IMR-90 (cell line): ENCODE measurements around the gene PLLP. TPM values are rescaled to one million over a fixed set of nuclear protein-coding genes. Genes with fewer than 3 reads are reported as not detected.
A peak's percentile ranks its signal among the peaks of the same experiment; 100 is the strongest.

Source experiments
- ATAC-seq: fragments of 200-7000 bp; cut with Tn5 transposase; 2 replicates; pipeline ENCODE4 v1.9.1; 2020; ENCODE audit warnings: low read depth, mild to moderate bottlenecking, moderate library complexity
- BruUV-seq: library from RNA; stranded (reverse); fragments of 400-500 nt; replicated peaks from 2 replicates; lab custom pipeline; 2021; lab: Mats Ljungman, UMichigan
- CTCF ChIA-PET: fragments of 300-600 bp; formaldehyde crosslinking; extraction: SDS; loops from one replicate; lab custom pipeline; 2021; ENCODE audit warnings: antibody characterized with exemption; lab: Yijun Ruan, JAX
- POLR2A ChIA-PET: fragments of 300-600 bp; sonication (Branson Sonifier 250); formaldehyde crosslinking; loops from one replicate; lab custom pipeline; 2022; ENCODE audit warnings: antibody characterized with exemption; ENCODE audit not compliant: unreplicated experiment; lab: Charles Lee
- DNase-seq: peaks from one replicate; pipeline ENCODE4 v3.0.0; 2013
- H2AFZ ChIP-seq: replicated peaks from 2 replicates; pipeline ENCODE3; 2013; ENCODE audit warnings: low read length, mild to moderate bottlenecking; ENCODE audit not compliant: poor library complexity
- H2AK5ac ChIP-seq: 2 replicates; pipeline ENCODE4 v1.6.1; 2013; ENCODE audit warnings: low read depth, low read length, inconsistent platforms
- H2AK9ac ChIP-seq: replicated peaks from 2 replicates; pipeline ENCODE3; 2013; ENCODE audit warnings: mild to moderate bottlenecking, low read depth, low read length, moderate library complexity; ENCODE audit not compliant: poor library complexity
- H2BK120ac ChIP-seq: 2 replicates; pipeline ENCODE4 v1.6.1; 2013; ENCODE audit warnings: low read depth, low read length, inconsistent platforms
- H2BK15ac ChIP-seq: 3 replicates; pipeline ENCODE4 v1.6.1; 2013; ENCODE audit warnings: low read depth, low read length, inconsistent platforms
- H2BK20ac ChIP-seq: 2 replicates; pipeline ENCODE4 v1.6.1; 2013; ENCODE audit warnings: low read depth, mild to moderate bottlenecking, inconsistent platforms, low read length, moderate library complexity
- H2BK5ac ChIP-seq: 2 replicates; pipeline ENCODE4 v1.6.1; 2013; ENCODE audit warnings: mild to moderate bottlenecking, low read depth, low read length, inconsistent platforms; ENCODE audit not compliant: poor library complexity, severe bottlenecking
- H3K14ac ChIP-seq: replicated peaks from 2 replicates; pipeline ENCODE4 v1.6.1; 2013; ENCODE audit warnings: low read depth, low read length, inconsistent platforms
- H3K18ac ChIP-seq: 2 replicates; pipeline ENCODE4 v1.6.1; 2013; ENCODE audit warnings: low read depth, low read length, control low read depth
- H3K23ac ChIP-seq: 2 replicates; pipeline ENCODE4 v1.6.1; 2013; ENCODE audit warnings: low read depth, low read length, inconsistent platforms
- H3K27ac ChIP-seq: 2 replicates; pipeline ENCODE4 v1.5.1; 2013; ENCODE audit warnings: mild to moderate bottlenecking, control low read depth, low read length; ENCODE audit not compliant: insufficient read depth
- H3K27me3 ChIP-seq: 2 replicates; pipeline ENCODE4 v1.6.1; 2013; ENCODE audit warnings: low read length; ENCODE audit not compliant: control insufficient read depth, insufficient read depth
- H3K36me3 ChIP-seq: 2 replicates; pipeline ENCODE4 v1.6.1; 2013; ENCODE audit warnings: low read length, mixed read lengths; ENCODE audit not compliant: control insufficient read depth, insufficient read depth
- H3K4ac ChIP-seq: 2 replicates; pipeline ENCODE4 v1.6.1; 2013; ENCODE audit warnings: low read depth, low read length, inconsistent platforms
- H3K4me1 ChIP-seq: 2 replicates; pipeline ENCODE4 v1.6.1; 2013; ENCODE audit warnings: low read length, mixed read lengths; ENCODE audit not compliant: control insufficient read depth, insufficient read depth
- H3K4me2 ChIP-seq: 2 replicates; pipeline ENCODE4 v1.6.1; 2013; ENCODE audit warnings: low read depth, mild to moderate bottlenecking, control low read depth, low read length, moderate library complexity
- H3K4me3 ChIP-seq: 2 replicates; pipeline ENCODE4 v1.5.1; 2013; ENCODE audit warnings: low read depth, mild to moderate bottlenecking, control low read depth, low read length, moderate library complexity; ENCODE audit not compliant: insufficient read depth
- H3K56ac ChIP-seq: 2 replicates; pipeline ENCODE4 v1.6.1; 2013; ENCODE audit warnings: low read length, inconsistent platforms; ENCODE audit not compliant: insufficient read depth; ENCODE audit errors: extremely low read depth
- H3K79me1 ChIP-seq, 2 experiments: 2 replicates each; pipeline ENCODE4 v1.6.1; 2013; ENCODE audit warnings: low read length in 2 of 2, inconsistent platforms in 1 of 2, low read depth in 1 of 2
- H3K9ac ChIP-seq: 2 replicates; pipeline ENCODE4 v1.6.1; 2013; ENCODE audit warnings: low read depth, low read length, control low read depth
- H3K9me1 ChIP-seq: 2 replicates; pipeline ENCODE4 v1.6.1; 2013; ENCODE audit warnings: low read length, inconsistent platforms; ENCODE audit not compliant: insufficient read depth
- H3K9me3 ChIP-seq: 2 replicates; pipeline ENCODE4 v1.6.1; 2013; ENCODE audit warnings: low read length; ENCODE audit not compliant: control insufficient read depth, insufficient read depth
- H4K20me1 ChIP-seq: 2 replicates; pipeline ENCODE4 v1.6.1; 2013; ENCODE audit warnings: low read length, inconsistent platforms; ENCODE audit not compliant: insufficient read depth
- H4K5ac ChIP-seq: 2 replicates; pipeline ENCODE4 v1.6.1; 2013; ENCODE audit warnings: mild to moderate bottlenecking, low read depth, low read length, control low read depth
- H4K8ac ChIP-seq, 2 experiments: 2 replicates each; pipeline ENCODE4 v1.6.1; 2013; ENCODE audit warnings: low read depth in 2 of 2, low read length in 2 of 2, control low read depth in 1 of 2, inconsistent platforms in 1 of 2
- H4K91ac ChIP-seq: 2 replicates; pipeline ENCODE4 v1.6.1; 2013; ENCODE audit warnings: low read depth, low read length, inconsistent platforms; ENCODE audit not compliant: insufficient read depth
- FOS ChIP-seq: fragments of 150-350 bp; IDR thresholded peaks from 2 replicates; pipeline ENCODE4 v1.6.1; 2016; ENCODE audit warnings: low read depth, low read length
- MAFK ChIP-seq: IDR thresholded peaks from 2 replicates; pipeline ENCODE4 v1.6.1; 2012; ENCODE audit warnings: low read depth, low read length, improper control_type of control experiment
- MXI1 ChIP-seq: IDR thresholded peaks from 2 replicates; pipeline ENCODE4 v1.6.1; 2012; ENCODE audit warnings: low read depth, mild to moderate bottlenecking, low read length, moderate library complexity, borderline replicate concordance
- NFE2L2 ChIP-seq: fragments of 150-350 bp; IDR thresholded peaks from 2 replicates; pipeline ENCODE4 v1.6.1; 2016; ENCODE audit warnings: low read depth, mild to moderate bottlenecking, low read length
- POLR2A ChIP-seq: IDR thresholded peaks from 2 replicates; pipeline ENCODE4 v1.6.1; 2012; ENCODE audit warnings: mild to moderate bottlenecking, low read depth, low read length
- RFX5 ChIP-seq: IDR thresholded peaks from 2 replicates; pipeline ENCODE4 v1.8.0; 2012; ENCODE audit warnings: low read depth, mild to moderate bottlenecking, low read length, moderate library complexity
- SMC3 ChIP-seq: fragments of 150-350 bp; IDR thresholded peaks from 2 replicates; pipeline ENCODE4 v1.6.1; 2016; ENCODE audit warnings: low read depth, mild to moderate bottlenecking, antibody characterized with exemption, low read length, moderate library complexity
- WGBS, 2 experiments: methylation state at CpG; one replicate each; pipeline versions ENCODE4 v1.1.5 to v1.1.7; 2013; ENCODE audit warnings: missing lambda C conversion rate in 2 of 2; ENCODE audit not compliant: insufficient read length in 1 of 2; ENCODE audit errors: extremely low coverage in 2 of 2; 5-methylcytosine and 5-hydroxymethylcytosine counted together
- dilution Hi-C: fragments of 300-500 bp; cut with HindIII; formaldehyde crosslinking; loops from one replicate; pipeline ENCODE4 v1.14.3; 2018; ENCODE audit warnings: low sequenced_read_pairs; ENCODE audit not compliant: unreplicated experiment
- in situ Hi-C: fragments of 300-500 bp; cut with MboI; formaldehyde crosslinking; loops from 3 replicates; pipeline ENCODE4 v1.14.3; 2019; ENCODE audit warnings: low sequenced_read_pairs, inconsistent platforms, mixed read lengths
- intact Hi-C: fragments of 100-400 bp; cut with micrococcal nuclease; formaldehyde crosslinking; loops from 2 replicates; pipeline ENCODE4 v1.10.0; 2022
- polyA plus RNA-seq, 3 experiments: library from polyadenylated mRNA; depleted of rRNA; stranded (reverse); fragments of >200 nt; gene quantifications; 2 replicates each; pipeline ENCODE4 v1.2.3, GENCODE V29; 2012; ENCODE audit warnings: low replicate concordance in 1 of 3
- total RNA-seq: library from RNA; depleted of rRNA; stranded (reverse); fragments of >200 nt; gene quantifications from 2 replicates; pipeline ENCODE4 v1.2.3, GENCODE V29; 2012

PLLP gene
- total and polyA plus RNA-seq, 2 of the 4 experiments (the other 2 are of a cell fraction): 0.05 TPM; not detected in 1

- H3K9me3 ChIP-seq: no peaks in the 10 kb centered on the region
- BruUV-seq: no TSS peak
- no peak overlapping the region for H3K23ac ChIP-seq
- intact Hi-C loops: loop anchor here (2.0 kb wide), 3 partner anchors 53 to 205 kb away; partner anchors contain the start of genes ARL2BP and CPNE2
- DNase-seq (no peak), ATAC-seq (no peak)
- H4K20me1 ChIP-seq: peaks cover 5% of the 10 kb centered on the region
- H3K27ac ChIP-seq: no peak overlapping the region
- WGBS, 2 experiments: 0% methylated on average over 1 of the region's 13 CpGs; no CpG with 5 or more reads in 1 of the 2 experiments
- H3K14ac ChIP-seq: no peak overlapping the region
- H2BK120ac ChIP-seq: no peak overlapping the region
- no peaks in the 10 kb centered on the region for H3K9me1 ChIP-seq
- no peaks in the 10 kb centered on the region for H3K79me1 ChIP-seq
- no peak overlapping the region for H2BK20ac ChIP-seq
- H2AK9ac ChIP-seq: no peak overlapping the region
- no peak overlapping the region for H3K9ac ChIP-seq
- no peak overlapping the region for H4K8ac ChIP-seq
- TF ChIP-seq SMC3: no peak
- TF ChIP-seq POLR2A: no peak
- TF ChIP-seq MAFK: no peak
- TF ChIP-seq RFX5: no peak
- TF ChIP-seq MXI1: no peak
- no peak for TF ChIP-seq FOS
- no peak for TF ChIP-seq NFE2L2
- no peaks in the 10 kb centered on the region for H3K36me3 ChIP-seq
- no peak overlapping the region for H3K18ac ChIP-seq
- H3K4me1 ChIP-seq: no peaks in the 10 kb centered on the region
- no peak overlapping the region for H2BK5ac ChIP-seq
- H3K4ac ChIP-seq: no peak overlapping the region
- dilution Hi-C loops: no loop called here
- ChIA-PET POLR2A (no interaction called here), CTCF (interaction anchor here (0.6 to 3.5 kb wide), 2 partner anchors 50 to 119 kb away, joined by 13 to 20 read pairs; no protein-coding TSS in a partner anchor)
- no peak overlapping the region for H2AK5ac ChIP-seq
- H3K27me3 ChIP-seq: peaks cover 3% of the 10 kb centered on the region; the same call in 1 of the 2 replicates
- no peak overlapping the region for H4K91ac ChIP-seq
- H3K4me2 ChIP-seq: no peak overlapping the region
- H3K4me3 ChIP-seq: no peak overlapping the region
- peak overlapping the region; percentile 59 for H2AFZ ChIP-seq
- in situ Hi-C loops: loop anchor here (10.0 kb wide), 1 partner anchor 213 kb away; no protein-coding TSS in a partner anchor
- no peak overlapping the region for H2BK15ac ChIP-seq
- H3K56ac ChIP-seq: no peak overlapping the region
- H4K5ac ChIP-seq: no peak overlapping the region
These were observed 13.4 kb upstream of the PLLP start for GRCh38 chr16:57297856-57298255.
